ENCODE results near the gene ZNRF1. TPM values are rescaled to one million over a fixed set of nuclear protein-coding genes. Genes with fewer than 3 reads are reported as not detected.
A peak's percentile ranks its signal among the peaks of the same experiment; 100 is the strongest.

ZNRF1 gene
- total RNA-seq, 2 donors from 2014 or later: 9.3 to 21.4 TPM

GRCh38 chr16:75052481-75053202 lies 53.8 kb downstream of the ZNRF1 start:
- H3K27ac ChIP-seq: no peak overlapping the region
- 92 to 93% methylated on average over 6 of the region's 6 CpGs for WGBS, 2 donors

GRCh38 chr16:75053791-75054555 lies 55.1 kb downstream of the ZNRF1 start:
- WGBS, 2 donors: 74 to 93% methylated on average over 3 to 4 of the region's 4 CpGs
- Histone ChIP-seq H3K4me3 (no peak overlapping the region), H3K4me1 (no peaks in the 10 kb centered on the region), H3K9me3 (no peaks in the 10 kb centered on the region), H3K27ac (no peak overlapping the region), H3K36me3 (replicated peaks in 1 of 2; ENCODE audit: insufficient read depth in 1 of 2, low read depth in 2 of 2) (no peaks in the 10 kb centered on the region), H3K27me3 (no peaks in the 10 kb centered on the region)
- intact Hi-C loops (cut with DNase I): no loop called here
- no peak for TF ChIP-seq POLR2A (IDR thresholded peaks at IDR 0.05)
- TF ChIP-seq CTCF (IDR thresholded peaks at IDR 0.05): no peak
- DNase-seq: peak; percentile 21 to 51 (median 46)
- ATAC-seq: no peak

More at GRCh38 chr16:75052481-75053202, 53.8 kb downstream of the ZNRF1 start:
- DNase-seq: no peak
- Histone ChIP-seq H3K9me3 (no peaks in the 10 kb centered on the region), H3K4me1 (no peaks in the 10 kb centered on the region), H3K36me3 (replicated peaks in 1 of 2; ENCODE audit: insufficient read depth in 1 of 2, low read depth in 2 of 2) (no peaks in the 10 kb centered on the region), H3K4me3 (no peak overlapping the region), H3K27me3 (no peaks in the 10 kb centered on the region)
- intact Hi-C loops (cut with DNase I): no loop called here
- TF ChIP-seq POLR2A (IDR thresholded peaks at IDR 0.05): no peak
- ATAC-seq: no peak

- DNase-seq (no peak), ATAC-seq (no peak)
- Histone ChIP-seq H3K27me3 (no peaks in the 10 kb centered on the region), H3K4me3 (no peak overlapping the region), H3K9me3 (no peaks in the 10 kb centered on the region), H3K27ac (no peak overlapping the region), H3K36me3 (replicated peaks in 1 of 2; ENCODE audit: insufficient read depth in 1 of 2, low read depth in 2 of 2) (no peaks in the 10 kb centered on the region), H3K4me1 (no peaks in the 10 kb centered on the region)
- intact Hi-C loops (cut with DNase I): no loop called here
- WGBS, 2 donors: 60 to 68% methylated on average over 2 of the region's 2 CpGs
- TF ChIP-seq CTCF (IDR thresholded peaks at IDR 0.05): no peak
These were observed 55.7 kb downstream of the ZNRF1 start for GRCh38 chr16:75054556-75054947.

GRCh38 chr16:75058806-75059205 lies 60.0 kb downstream of the ZNRF1 start:
- no peaks in the 10 kb centered on the region for H3K36me3 ChIP-seq (replicated peaks in 1 of 2; ENCODE audit: insufficient read depth in 1 of 2, low read depth in 2 of 2)
- DNase-seq: no peak
- no peaks in the 10 kb centered on the region for H3K9me3 ChIP-seq
- WGBS, 2 donors: 86 to 96% methylated on average over 4 of the region's 4 CpGs
- H3K4me1 ChIP-seq: peaks cover 14% of the 10 kb centered on the region
- H3K4me3 ChIP-seq: no peak overlapping the region
- no peak for ATAC-seq
- intact Hi-C loops (cut with DNase I): no loop called here
- TF ChIP-seq CTCF (IDR thresholded peaks at IDR 0.05): no peak
- no peak for TF ChIP-seq POLR2A (IDR thresholded peaks at IDR 0.05)
- H3K27ac ChIP-seq: no peak overlapping the region
- H3K27me3 ChIP-seq: no peaks in the 10 kb centered on the region

GRCh38 chr16:75059411-75059810 lies 60.6 kb downstream of the ZNRF1 start:
- Histone ChIP-seq H3K36me3 (replicated peaks in 1 of 2; ENCODE audit: insufficient read depth in 1 of 2, low read depth in 2 of 2) (no peaks in the 10 kb centered on the region), H3K4me1 (peaks cover 14% of the 10 kb centered on the region)
- TF ChIP-seq POLR2A (IDR thresholded peaks at IDR 0.05) (no peak), CTCF (IDR thresholded peaks at IDR 0.05) (no peak)

More at GRCh38 chr16:75059411-75059810, 60.6 kb downstream of the ZNRF1 start:
- WGBS, 2 donors: 64 to 71% methylated on average over 5 of the region's 5 CpGs
- H3K9me3 ChIP-seq: no peaks in the 10 kb centered on the region
- H3K27me3 ChIP-seq: no peaks in the 10 kb centered on the region
- no peak overlapping the region for H3K4me3 ChIP-seq
- ATAC-seq (no peak), DNase-seq (no peak)
- no peak overlapping the region for H3K27ac ChIP-seq
- intact Hi-C loops (cut with DNase I): no loop called here
